GM19372 (cell line): Measurements from ENCODE around the gene HDHD3.
"Not testable (repeated sequence)": the region's sequence is repeated elsewhere in the genome, so short reads cannot be mapped to it uniquely, and the experiment has no call there.

ENCODE experiments used
- ATAC-seq: cut with Tn5 transposase; IDR thresholded peaks from one replicate; pipeline ENCODE4 v1.9.1; 2021; ENCODE audit warnings: mild to moderate bottlenecking, low read depth, moderate library complexity; ENCODE audit not compliant: unreplicated experiment

HDHD3 gene, protein sequence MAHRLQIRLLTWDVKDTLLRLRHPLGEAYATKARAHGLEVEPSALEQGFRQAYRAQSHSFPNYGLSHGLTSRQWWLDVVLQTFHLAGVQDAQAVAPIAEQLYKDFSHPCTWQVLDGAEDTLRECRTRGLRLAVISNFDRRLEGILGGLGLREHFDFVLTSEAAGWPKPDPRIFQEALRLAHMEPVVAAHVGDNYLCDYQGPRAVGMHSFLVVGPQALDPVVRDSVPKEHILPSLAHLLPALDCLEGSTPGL

DNA sequence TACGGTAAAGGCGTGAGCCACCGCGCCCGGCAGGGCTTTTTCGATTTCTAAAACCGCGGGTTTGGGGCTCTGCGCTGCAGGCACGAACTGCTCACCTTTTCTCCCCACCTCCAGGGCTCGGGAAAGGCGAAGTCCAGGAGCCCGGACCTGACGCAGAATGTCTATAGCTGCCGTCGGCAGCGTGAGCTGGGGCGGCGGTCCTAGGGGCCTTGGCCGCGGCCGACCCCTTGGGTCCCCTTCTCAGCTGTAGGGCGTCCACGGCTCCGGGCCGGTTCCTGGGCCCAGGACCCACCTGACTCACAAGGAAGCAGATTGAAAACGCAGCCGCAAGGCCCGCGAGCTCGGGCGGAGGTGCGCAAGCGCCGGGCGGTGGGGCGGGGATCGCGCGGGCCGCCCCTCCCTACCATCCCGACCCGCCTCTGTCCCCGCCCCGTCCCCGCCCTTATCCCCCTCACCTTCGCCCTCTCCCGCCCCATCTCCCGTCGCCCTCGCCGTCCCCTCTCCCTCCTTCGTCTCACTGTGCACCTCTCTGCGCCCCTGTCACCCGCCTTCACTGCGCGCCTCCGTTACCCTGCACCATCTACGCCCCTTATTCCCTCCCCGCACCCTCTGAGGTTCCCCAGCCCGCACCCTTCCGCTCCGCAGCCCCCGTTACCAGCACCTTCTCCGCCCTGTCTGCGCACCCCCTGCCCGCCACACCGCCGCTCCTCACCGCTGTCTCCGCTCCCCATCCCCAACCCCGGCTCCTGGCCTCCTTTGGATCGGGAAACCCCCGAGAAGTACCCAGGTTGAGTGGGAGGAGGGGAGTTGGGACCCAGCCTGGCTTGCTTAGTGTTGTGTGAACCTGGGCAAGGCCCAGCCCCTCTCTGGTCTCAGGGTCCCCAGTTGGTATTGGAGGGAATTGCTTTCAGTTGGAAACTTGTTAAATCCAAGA is at the start of gene HDHD3:
TSS of gene HDHD3 (minus strand) at position 353 of the 934 bp plus-strand sequence. CDS start 2,632 bp downstream, outside the sequence.
- peak; percentile 91 for ATAC-seq

DNA sequence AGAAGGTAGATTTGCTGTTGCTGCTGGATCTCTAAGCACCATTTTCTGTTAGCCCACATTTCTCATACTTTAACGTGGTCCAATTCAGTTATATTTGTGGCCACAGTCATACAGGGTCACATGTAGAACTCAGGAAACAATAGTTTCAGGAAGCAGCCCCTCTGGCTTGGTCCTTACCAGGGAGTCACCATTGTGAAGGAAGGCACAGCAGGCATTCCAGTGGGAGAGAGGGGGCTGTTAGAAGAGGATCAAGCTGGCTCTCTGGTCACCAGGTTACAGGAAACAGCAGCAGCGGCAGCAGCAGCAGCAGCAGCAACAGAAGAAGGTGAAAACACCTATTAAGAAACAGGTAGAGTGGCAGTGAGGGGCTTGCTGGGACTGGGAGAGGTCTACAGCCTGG is 48.3 kb upstream of the HDHD3 start:
- no peak for ATAC-seq

DNA sequence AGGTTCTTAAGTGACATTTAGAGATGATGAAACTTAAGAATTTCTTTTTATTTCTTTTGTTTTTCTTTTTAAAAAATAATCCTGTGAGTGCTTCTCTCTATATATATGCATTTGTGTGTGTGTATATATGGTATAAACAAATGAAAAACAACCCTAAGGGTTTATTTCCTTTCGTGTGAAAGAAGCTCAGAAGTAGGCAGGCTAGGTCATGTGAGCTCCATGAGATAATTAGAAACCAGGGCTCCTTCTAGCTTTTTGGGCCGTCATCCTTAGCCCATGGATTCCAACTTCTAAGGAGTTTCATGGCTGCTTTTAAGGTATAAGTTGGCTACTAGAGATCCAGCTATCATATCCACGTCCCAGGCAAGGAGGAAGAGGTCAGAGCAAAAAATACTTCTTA is 44.9 kb upstream of the HDHD3 start:
- no peak for ATAC-seq

DNA sequence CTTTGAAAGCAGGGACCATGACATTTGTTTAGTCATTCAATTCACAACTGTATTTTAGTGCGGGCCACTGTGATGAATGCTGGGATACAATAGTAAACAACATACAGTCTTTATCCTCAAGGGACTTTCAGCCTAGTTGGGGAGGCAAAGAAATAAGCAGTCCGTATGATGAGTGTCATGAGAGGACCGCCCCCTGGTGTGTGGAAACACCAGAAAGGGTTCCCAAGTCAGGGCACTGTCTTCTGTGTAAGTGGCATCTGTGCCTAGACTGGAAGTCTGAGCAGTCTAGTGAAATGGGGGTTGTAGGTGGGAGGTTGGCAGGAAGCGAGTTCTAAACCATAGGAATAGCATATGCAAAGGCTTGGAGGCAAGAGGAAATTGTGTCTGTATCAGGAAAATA is 40.6 kb upstream of the HDHD3 start:
- ATAC-seq, result no peak

DNA sequence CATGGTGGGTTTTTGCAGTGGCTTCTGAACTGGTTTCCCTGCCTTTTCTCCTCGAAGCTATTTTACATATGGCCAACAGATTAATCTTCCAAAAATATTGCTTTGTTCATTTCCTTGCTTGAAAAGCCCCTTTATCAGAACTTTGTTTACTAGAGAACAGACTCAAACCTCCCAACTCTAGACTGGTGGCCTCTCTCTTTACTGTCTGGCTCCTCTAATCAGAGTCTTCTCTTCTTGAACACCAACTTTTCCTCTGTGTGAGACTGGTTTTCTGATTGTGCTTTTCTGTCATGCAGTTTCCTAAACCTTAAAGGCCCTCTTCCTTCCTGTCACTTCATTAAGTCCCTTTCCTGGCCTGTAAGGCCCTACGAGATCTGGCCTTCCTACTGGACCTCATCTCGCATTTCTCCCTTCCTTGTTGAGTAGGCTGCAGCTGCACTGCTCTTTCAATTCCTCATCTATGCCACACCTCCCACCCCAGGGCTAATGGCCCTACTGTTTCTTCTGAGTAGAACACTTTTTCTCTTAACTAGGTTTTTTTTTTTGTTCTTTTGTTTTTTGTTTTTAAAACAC is 39.4 kb upstream of the HDHD3 start:
- peak; percentile 99 for ATAC-seq

DNA sequence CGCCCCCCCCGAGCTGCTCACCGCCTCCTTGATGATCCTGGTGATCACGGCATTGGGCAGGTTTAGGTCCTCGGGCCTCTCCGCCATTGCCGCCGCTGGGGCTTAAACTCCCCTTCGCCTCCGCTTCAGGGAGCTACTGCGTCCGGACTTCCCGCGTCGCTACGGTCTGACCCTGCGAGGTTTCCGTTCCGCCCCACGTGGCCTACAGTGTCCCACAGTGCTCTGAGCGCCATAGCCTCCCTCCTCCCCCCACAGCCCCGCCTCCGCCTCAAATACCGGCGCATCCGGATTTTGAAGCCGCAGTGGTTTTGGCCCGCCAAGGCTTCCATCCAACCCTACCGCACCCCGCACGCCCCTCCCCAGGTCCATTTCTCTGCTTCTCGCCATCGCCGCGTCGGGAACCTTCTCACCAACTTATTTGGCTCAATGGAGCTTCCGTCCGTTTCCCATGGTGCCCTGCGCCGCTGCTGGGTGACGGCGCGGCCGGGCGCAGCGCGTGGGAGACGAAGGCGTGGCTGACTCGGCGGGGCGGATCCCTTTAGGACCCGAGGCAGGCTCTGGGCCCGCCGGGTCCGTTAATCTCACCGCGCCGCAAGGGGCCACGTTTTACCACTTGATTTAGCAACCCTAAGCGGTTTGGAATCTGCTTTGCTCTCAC is 33.5 kb upstream of the HDHD3 start, which contains the start of the genes C9orf43 and POLE3:
TSS of gene C9orf43 (plus strand) at position 541 of the 658 bp plus-strand sequence. CDS start 2,747 bp downstream, outside the sequence.
TSS of gene POLE3 (minus strand) at position 469 of the 658 bp plus-strand sequence. CDS start at position 87, 382 bp downstream.
- peak; percentile 91 for ATAC-seq

DNA sequence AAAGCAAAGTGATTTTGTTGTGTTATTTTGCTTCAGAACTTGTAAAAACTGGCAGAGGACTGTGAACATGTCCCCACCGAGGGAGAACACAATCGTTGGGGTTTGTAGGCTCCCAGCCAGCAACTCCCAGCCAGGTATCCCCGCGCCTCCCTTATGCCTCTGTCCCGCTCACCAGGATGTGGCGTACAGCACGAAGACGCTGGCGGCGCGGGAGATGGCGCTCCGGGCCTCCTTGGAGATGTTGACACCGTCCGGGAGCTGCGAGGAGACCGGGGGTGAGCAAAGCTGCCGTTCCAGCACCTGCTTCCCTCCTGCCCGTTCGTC is 33.1 kb upstream of the HDHD3 start:
- ATAC-seq, result no peak

DNA sequence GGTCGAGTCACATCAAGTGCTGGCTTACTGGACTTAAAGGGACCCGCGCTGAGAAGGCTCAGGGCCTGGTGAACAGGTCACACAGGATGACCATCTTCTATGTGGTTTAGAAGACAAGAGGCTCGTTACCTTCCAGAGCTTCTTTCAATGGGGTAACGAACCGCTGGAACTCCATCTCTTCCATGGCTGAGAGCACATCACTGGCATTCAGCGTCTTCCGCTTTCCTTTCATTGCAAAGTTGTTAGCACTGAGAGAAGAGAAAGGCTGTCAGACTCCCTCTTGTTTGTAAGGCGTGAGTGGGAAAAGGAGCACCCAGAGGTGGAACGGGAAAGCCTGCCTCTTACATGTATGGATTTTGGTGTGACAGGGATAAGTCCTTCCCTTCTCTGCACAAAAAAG is 32.7 kb upstream of the HDHD3 start:
- no peak for ATAC-seq

DNA sequence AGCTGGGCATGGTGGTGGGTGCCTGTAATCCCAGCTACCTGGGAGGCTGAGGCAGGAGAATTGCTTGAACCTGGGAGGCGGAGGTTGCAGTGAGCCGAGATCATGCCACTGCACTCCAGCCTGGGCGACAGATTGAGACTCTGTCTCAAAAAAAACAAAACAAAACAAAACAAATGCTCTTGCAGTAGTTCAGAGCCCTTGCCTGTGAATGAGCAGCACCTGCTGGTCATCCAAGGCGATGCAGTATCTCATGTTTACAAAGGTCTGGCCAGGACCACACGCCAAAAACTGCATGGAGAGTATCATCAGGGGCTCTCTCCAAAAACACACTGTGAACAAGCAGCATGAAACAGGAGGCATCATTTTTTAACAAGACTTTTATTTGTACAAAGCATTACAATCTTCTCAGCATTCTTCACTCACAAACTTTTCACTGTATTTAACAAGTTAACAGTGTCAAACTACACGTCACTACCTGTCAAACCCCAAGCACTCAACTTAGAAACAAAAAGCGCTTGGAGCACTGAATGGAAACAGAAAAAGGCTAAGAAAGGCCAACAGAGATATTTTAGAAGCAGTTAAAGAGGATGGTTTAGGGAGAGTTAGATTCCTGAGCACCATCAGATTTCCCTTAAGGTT is 30.2 kb upstream of the HDHD3 start:
- ATAC-seq, result peak; percentile 33

DNA sequence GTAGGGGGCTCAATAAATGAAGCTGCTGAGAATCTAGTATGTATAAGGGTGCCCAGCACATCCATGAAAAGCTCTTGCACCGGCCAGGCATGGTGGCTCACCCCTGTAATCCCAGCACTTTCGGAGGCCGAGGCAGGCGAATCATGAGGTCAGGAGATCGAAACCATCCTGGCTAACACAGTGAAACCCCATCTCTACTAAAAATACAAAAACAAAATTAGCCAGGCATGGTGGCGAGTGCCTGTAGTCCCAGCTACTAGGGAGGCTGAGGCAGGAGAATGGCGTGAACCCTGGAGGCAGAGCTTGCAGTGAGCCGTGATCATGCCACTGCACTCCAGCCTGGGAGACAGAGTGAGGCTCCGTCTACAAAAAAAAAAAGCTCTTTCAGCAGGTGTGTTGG is 29.6 kb upstream of the HDHD3 start:
- not testable (repeated sequence) for ATAC-seq

DNA sequence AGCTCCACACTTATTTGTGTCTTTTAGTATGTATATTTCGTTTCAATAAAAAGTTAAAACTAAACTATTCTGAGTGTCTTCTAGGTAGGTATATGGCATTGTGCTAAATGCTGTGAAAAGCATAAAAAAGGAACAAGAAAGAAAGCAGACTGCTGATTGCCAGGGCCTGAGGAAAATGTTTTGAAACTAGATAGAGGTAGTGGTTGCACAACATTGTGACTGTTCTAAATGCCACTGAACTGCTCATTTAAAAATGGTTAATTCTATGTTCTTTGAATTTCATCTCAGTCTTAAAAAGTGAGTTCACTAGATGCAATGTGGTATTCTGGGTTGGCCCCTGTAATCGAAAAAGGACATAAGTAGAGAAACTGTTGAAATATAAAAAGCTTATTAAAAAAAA is 26.9 kb upstream of the HDHD3 start:
- no peak for ATAC-seq

DNA sequence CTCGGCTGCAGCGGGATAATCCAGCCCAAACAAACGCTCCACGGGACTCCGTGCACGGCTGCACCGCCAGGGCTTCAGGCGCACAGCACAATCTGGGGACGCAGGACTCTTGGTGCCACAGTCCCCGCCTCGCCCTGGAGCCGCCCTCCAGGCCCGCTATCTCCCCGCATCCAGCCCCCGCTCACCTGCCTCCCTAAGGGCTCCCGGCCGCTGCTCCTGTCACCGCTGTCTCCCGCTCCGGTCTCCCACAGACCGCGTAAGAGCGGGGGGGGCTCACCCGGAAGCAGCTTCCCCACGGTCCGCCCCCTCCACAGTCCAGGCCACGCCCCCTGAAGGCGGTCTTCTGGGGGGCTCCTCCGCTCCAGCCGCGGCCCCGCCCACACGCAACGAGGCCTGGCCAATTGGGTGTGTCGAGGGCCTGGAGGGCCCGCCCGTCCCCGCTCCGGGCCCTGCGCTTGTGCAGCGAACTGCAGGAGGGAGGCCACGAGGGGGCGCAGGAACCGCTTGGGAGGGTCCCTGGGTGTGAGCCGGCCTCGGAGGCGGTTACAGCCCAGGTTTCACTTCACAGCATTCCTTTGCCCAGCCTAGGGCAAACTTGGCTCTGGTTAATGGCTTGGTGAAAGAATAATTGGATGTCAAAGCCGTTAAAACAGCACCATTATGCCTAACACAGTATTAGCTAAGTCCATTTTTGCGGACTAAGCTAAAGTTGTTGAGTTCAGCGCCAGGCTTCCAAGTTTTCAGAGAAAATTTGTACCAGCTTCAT is 24.4 kb upstream of the HDHD3 start, which contains the start of gene ALAD:
TSS of gene ALAD (minus strand) at position 258 of the 766 bp plus-strand sequence. CDS start 7,725 bp downstream, outside the sequence.
- ATAC-seq, result peak; percentile 99

DNA sequence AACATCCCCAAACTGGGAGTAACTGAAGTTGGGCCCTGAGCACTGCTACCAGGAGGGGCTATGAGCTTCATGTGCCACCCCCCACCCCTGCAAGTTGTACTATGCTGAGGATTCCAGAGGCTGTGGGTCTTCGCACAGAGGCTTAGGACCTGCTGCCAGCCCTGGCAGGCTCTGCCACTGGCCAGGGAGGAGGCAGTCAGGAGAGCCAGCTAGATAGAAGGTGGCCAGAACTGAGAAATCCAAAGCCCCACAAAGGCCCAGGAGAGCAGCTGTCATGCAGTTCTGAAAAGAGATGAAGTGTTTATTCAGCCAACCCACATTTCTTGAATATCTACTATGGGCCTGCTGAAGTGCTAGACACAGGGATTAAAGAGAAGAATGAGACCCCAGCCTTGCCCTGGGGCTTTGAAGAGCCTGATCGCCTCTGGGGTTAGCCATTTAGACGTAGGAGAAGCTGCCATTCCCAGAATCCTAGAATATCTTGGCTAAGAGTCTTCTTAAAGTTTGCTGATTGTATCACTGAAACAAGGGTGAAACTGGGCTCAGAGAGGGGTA is 22.9 kb upstream of the HDHD3 start:
- no peak for ATAC-seq

DNA sequence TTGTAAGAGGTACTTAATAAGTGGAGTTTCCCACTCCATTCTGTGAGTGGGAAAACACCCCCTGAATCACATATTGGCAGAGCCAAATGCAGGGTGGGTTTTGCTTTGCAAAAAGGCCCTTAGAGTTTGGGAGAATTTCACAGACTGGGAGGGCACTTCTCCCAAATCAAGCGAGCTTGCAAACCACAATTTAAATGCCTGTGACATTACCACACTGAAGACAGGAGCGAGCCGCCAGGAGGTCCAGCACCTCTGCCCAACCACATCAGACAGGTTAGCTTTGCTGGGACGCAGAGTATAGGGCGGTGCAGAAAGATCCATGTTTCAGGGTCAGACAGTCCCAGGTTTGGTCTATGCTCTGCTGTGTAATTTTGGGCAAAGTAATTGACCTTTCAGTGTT is 22.0 kb upstream of the HDHD3 start:
- ATAC-seq, result no peak

DNA sequence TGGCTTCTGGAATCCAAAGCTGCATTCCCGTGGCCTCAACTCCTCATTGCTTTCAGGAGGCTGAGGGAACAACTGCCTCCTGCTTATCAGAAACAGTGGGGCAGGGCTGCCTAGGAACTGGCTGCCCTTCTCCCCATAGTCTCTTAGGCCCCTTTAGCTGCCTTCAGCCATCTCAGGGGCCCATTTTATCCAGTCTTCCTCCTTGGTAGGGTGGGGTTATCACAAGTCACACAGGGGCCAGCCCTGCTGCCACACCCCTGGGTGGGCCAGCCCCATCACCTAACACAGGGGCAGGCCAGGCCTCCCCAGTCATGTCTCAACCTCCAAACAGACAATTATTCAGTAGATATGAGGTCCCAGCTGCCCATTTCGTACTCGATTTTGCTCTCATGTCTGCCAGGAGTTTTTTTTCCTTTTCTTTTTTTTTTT is 20.4 kb upstream of the HDHD3 start:
- ATAC-seq, result no peak

DNA sequence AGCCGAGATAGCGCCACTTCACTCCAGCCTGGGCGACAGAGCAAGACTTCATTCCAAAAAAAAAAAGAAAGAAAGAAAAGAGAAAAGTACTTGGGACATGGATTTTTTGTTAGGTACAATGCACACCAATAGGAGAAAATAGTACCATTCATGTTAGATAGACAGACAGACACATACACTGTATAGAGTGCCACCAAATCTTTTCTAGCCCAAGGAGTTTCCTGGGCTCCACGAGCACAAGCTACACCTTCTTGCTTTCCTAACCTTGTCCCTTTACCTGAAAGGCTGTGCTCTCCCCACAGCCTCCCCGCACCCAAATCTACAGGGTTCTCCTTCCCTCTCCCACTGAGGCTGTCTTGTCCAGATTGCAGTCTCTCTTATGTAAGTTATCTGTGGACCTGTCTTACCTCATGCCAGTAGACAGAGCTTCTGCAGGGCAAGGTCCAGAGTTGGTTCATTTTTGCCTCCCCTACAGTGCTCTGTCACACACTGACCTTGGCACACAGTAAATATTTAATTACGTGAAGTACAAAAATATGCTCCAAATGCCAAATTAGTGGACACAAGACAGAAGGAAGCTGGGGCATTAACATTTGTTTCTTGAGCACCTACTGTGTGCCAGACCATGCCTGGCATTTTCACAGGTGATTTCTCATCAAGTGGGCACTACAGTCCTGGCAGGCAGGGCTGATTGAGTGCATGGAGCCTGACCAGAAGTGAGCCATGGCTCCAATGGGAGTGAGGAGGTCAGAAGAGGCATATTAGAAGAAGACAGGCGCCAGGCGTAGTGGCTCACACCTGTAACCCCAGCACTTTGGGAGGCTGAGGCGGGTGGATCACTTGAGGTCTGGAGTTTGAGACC is 18.4 kb upstream of the HDHD3 start:
- no peak for ATAC-seq

DNA sequence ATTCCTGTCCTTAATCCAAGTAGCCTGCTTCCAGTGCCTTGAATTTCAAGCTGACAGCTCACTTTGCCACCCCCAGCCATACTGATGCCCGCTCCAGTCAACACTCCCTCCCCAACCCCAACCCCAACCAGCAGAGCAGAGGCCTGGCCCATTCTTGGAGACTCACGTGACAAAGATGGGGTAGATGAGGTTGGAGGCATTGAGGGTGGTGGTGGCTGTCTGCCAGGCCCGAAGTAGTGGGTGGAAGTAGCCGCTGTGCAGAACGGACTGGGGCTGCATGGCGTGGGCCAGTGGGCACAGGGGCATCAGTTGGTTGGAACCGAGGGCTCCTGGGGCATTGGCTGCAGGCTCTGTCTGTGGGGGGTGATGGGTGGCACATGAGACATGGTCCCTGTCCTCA is 16.5 kb upstream of the HDHD3 start:
- no peak for ATAC-seq

DNA sequence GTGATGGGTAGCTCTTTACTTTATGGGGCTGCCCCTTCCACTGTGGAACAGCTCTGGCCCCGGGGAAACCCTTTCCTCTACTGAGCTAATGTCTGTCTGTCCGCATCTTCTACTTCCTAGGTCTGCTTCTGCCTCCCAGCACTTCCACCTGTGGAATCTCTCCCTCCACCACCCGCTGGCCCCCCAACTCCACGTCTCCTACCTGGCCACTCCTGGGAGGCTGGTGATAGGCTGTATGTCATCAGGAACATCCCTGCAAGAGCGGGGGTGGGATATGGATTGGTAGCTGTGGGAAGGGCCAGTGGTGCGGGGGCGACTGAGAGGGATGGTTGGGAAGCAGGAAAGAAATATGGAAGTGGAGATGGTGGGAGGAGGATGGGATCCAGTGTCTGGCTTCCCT is 15.1 kb upstream of the HDHD3 start:
- no peak for ATAC-seq
